Caco-2 (cell line): ENCODE results near the gene TNKS2. TPM values are rescaled to one million over a fixed set of nuclear protein-coding genes. Genes with fewer than 3 reads are reported as not detected.
A peak's percentile ranks its signal among the peaks of the same experiment; 100 is the strongest.

Experiments used
- BruUV-seq: library from RNA; stranded (reverse); fragments of 400-500 nt; replicated peaks from 2 replicates; lab custom pipeline; 2021; lab: Mats Ljungman, UMichigan
- CTCF ChIA-PET: fragments of 300-600 bp; sonication (Branson Sonifier 250); formaldehyde crosslinking; loops from one replicate; lab custom pipeline; 2022; ENCODE audit warnings: antibody characterized with exemption; lab: Charles Lee
- POLR2A ChIA-PET: fragments of 300-600 bp; sonication (Branson Sonifier 250); formaldehyde crosslinking; loops from one replicate; lab custom pipeline; 2022; ENCODE audit warnings: antibody characterized with exemption; lab: Charles Lee
- DNase-seq, 2 experiments: peaks; one replicate each; pipeline versions ENCODE4 v3.0.0 to v3.0.0-alpha.2; 2020 to 2022
- H3K27me3 ChIP-seq: replicated peaks from 2 replicates; pipeline ENCODE4 v1.6.0; 2011; ENCODE audit warnings: low read length; ENCODE audit not compliant: control insufficient read depth, insufficient read depth
- H3K36me3 ChIP-seq: 2 replicates; pipeline ENCODE4 v1.5.1; 2011; ENCODE audit warnings: low read length; ENCODE audit not compliant: control insufficient read depth, insufficient read depth
- H3K4me1 ChIP-seq: fragments of 250-450 bp; sonication (Bioruptor Pico); 2 replicates; pipeline ENCODE4 v1.5.1; 2020; ENCODE audit warnings: mild to moderate bottlenecking
- H3K4me3 ChIP-seq: 2 replicates; pipeline ENCODE4 v1.5.1; 2011; ENCODE audit warnings: low read depth, mild to moderate bottlenecking, control low read depth, low read length
- H3K9me3 ChIP-seq: fragments of 250-450 bp; sonication (Bioruptor Pico); 2 replicates; pipeline ENCODE4 v1.5.1; 2020; ENCODE audit warnings: mild to moderate bottlenecking, moderate library complexity
- H3K27ac Mint-ChIP-seq: one replicate; pipeline ENCODE4 v1.8.0; 2022; ENCODE audit warnings: mixed read lengths; ENCODE audit not compliant: unreplicated experiment
- H3K27me3 Mint-ChIP-seq: one replicate; pipeline ENCODE4 v1.8.0; 2022; ENCODE audit warnings: mixed read lengths; ENCODE audit not compliant: insufficient read depth, unreplicated experiment
- H3K36me3 Mint-ChIP-seq: one replicate; pipeline ENCODE4 v1.8.0; 2022; ENCODE audit warnings: mild to moderate bottlenecking, mixed read lengths; ENCODE audit not compliant: insufficient read depth, unreplicated experiment
- H3K4me1 Mint-ChIP-seq: one replicate; pipeline ENCODE4 v1.8.0; 2022; ENCODE audit warnings: low read depth, mixed read lengths; ENCODE audit not compliant: unreplicated experiment
- H3K4me3 Mint-ChIP-seq: one replicate; pipeline ENCODE4 v1.8.0; 2022; ENCODE audit warnings: mild to moderate bottlenecking, moderate library complexity, mixed read lengths; ENCODE audit not compliant: unreplicated experiment
- H3K9me3 Mint-ChIP-seq: one replicate; pipeline ENCODE4 v1.8.0; 2022; ENCODE audit warnings: mixed read lengths; ENCODE audit not compliant: unreplicated experiment
- CTCF ChIP-seq, 2 experiments: fragments of 200-600 bp in 1 of 2; IDR thresholded peaks; 1 replicate in 1 of 2; 2 replicates in 1 of 2; pipeline versions ENCODE4 v1.5.1 to v1.8.0; 2011 to 2022; ENCODE audit warnings: antibody characterized with exemption in 1 of 2, control low read depth in 1 of 2, inconsistent platforms in 1 of 2, low read depth in 1 of 2, low read length in 1 of 2, mild to moderate bottlenecking in 1 of 2, moderate library complexity in 1 of 2; ENCODE audit not compliant: insufficient read depth in 1 of 2, severe bottlenecking in 1 of 2, unreplicated experiment in 1 of 2
- intact Hi-C: fragments of 100-400 bp; cut with micrococcal nuclease; formaldehyde crosslinking; loops from one replicate; pipeline ENCODE4 v1.10.0; 2022; ENCODE audit not compliant: unreplicated experiment
- total RNA-seq: library from RNA; stranded (reverse); gene quantifications from 2 replicates; pipeline ENCODE4 v1.2.3, GENCODE V29; 2022

The TNKS2 gene
- total RNA-seq, 1 experiment from 2014 or later = 48.5 TPM

- Histone ChIP-seq H3K27me3 (no peaks in the 10 kb centered on the region), H3K36me3 (no peaks in the 10 kb centered on the region), H3K4me3 (peak overlapping the region; percentile 98), H3K9me3 (no peaks in the 10 kb centered on the region), H3K4me1 (peaks cover 31% of the 10 kb centered on the region)
- no TSS peak for BruUV-seq
- ChIA-PET CTCF (interaction anchor here (1.0 kb wide), 1 partner anchor 40 kb away, joined by 5 read pairs; no protein-coding TSS in a partner anchor), POLR2A (interaction anchor here (0.5 to 2.0 kb wide), 6 partner anchors 24 to 869 kb away, joined by 3 to 14 read pairs (median 3); partner anchors contain the start of gene BTAF1)
- H3K27ac Mint-ChIP-seq = peak overlapping the region; percentile 97
- H3K4me3 Mint-ChIP-seq = peak overlapping the region; percentile 96
- H3K9me3 Mint-ChIP-seq = no peaks in the 10 kb centered on the region
- H3K4me1 Mint-ChIP-seq = peaks cover 37% of the 10 kb centered on the region
- H3K27me3 Mint-ChIP-seq = no peaks in the 10 kb centered on the region
- peaks cover 52% of the 10 kb centered on the region for H3K36me3 Mint-ChIP-seq
- no peak for TF ChIP-seq CTCF (IDR thresholded peaks at IDR 0.05; ENCODE audit: insufficient read depth in 1 of 2, low read depth in 1 of 2, low read length in 1 of 2, severe bottlenecking in 1 of 2, unreplicated experiment in 1 of 2)
- intact Hi-C loops = loop anchor here (1.0 to 5.0 kb wide), 4 partner anchors 14 to 307 kb away; no protein-coding TSS in a partner anchor
- peak; percentile 14 to 50 for DNase-seq
Measured at GRCh38 chr10:91798649-91799611, 704 bp downstream of the TNKS2 start.

- Mint-ChIP-seq H3K27ac (peak overlapping the region; percentile 97), H3K27me3 (no peaks in the 10 kb centered on the region), H3K4me1 (peaks cover 37% of the 10 kb centered on the region), H3K4me3 (peak overlapping the region; percentile 96), H3K36me3 (peaks cover 56% of the 10 kb centered on the region), H3K9me3 (no peaks in the 10 kb centered on the region)
- DNase-seq = no peak
- no peaks in the 10 kb centered on the region for H3K27me3 ChIP-seq
- no peaks in the 10 kb centered on the region for H3K36me3 ChIP-seq
- ChIA-PET CTCF (no interaction called here), POLR2A (interaction anchor here (0.5 to 1.2 kb wide), 3 partner anchors 24 to 869 kb away, joined by 3 read pairs; no protein-coding TSS in a partner anchor)
- intact Hi-C loops = loop anchor here (2.0 to 5.0 kb wide), 3 partner anchors 13 to 307 kb away; no protein-coding TSS in a partner anchor
- no peak for TF ChIP-seq CTCF (IDR thresholded peaks at IDR 0.05; ENCODE audit: insufficient read depth in 1 of 2, low read depth in 1 of 2, low read length in 1 of 2, severe bottlenecking in 1 of 2, unreplicated experiment in 1 of 2)
- BruUV-seq = TSS peak; percentile 42
- H3K4me1 ChIP-seq = peaks cover 37% of the 10 kb centered on the region
- no peaks in the 10 kb centered on the region for H3K9me3 ChIP-seq
- peak overlapping the region; percentile 98 for H3K4me3 ChIP-seq
Measured at GRCh38 chr10:91799612-91799975, 1.4 kb downstream of the TNKS2 start.

- Histone ChIP-seq H3K27me3 (no peaks in the 10 kb centered on the region), H3K36me3 (no peaks in the 10 kb centered on the region), H3K4me3 (peak overlapping the region; percentile 98), H3K9me3 (no peaks in the 10 kb centered on the region), H3K4me1 (peaks cover 37% of the 10 kb centered on the region)
- peak overlapping the region; percentile 97 for H3K27ac Mint-ChIP-seq
- no peaks in the 10 kb centered on the region for H3K27me3 Mint-ChIP-seq
- H3K4me1 Mint-ChIP-seq = peaks cover 37% of the 10 kb centered on the region
- peaks cover 62% of the 10 kb centered on the region for H3K36me3 Mint-ChIP-seq
- ChIA-PET CTCF (no interaction called here), POLR2A (interaction anchor here (0.6 kb wide), 1 partner anchor 12 kb away, joined by 6 read pairs; no protein-coding TSS in a partner anchor)
- no peak for DNase-seq
- peak overlapping the region; percentile 96 for H3K4me3 Mint-ChIP-seq
- TF ChIP-seq CTCF (IDR thresholded peaks at IDR 0.05; ENCODE audit: insufficient read depth in 1 of 2, low read depth in 1 of 2, low read length in 1 of 2, severe bottlenecking in 1 of 2, unreplicated experiment in 1 of 2) = no peak
- no TSS peak for BruUV-seq
- intact Hi-C loops = no loop called here
- H3K9me3 Mint-ChIP-seq = no peaks in the 10 kb centered on the region
Measured at GRCh38 chr10:91800182-91800581, 2.0 kb downstream of the TNKS2 start.
